MCF 10A (cell line): ENCODE data around the gene DCBLD2. TPM values are rescaled to one million over a fixed set of nuclear protein-coding genes. Genes with fewer than 3 reads are reported as not detected.

ENCODE experiments used
- BruUV-seq: library from RNA; stranded (reverse); fragments of 400-500 nt; replicated peaks from 2 replicates; lab custom pipeline; 2021; lab: Mats Ljungman, UMichigan
- CTCF ChIA-PET: fragments of 300-600 bp; sonication (Branson Sonifier 250); formaldehyde crosslinking; extraction: SDS; loops from one replicate; lab custom pipeline; 2021; ENCODE audit warnings: antibody characterized with exemption, inconsistent platforms; lab: Yijun Ruan, JAX
- POLR2A ChIA-PET: fragments of 300-600, 350-650 bp; sonication (Branson Sonifier 250); formaldehyde crosslinking; extraction: SDS; loops from one replicate; lab custom pipeline; 2020; ENCODE audit warnings: antibody characterized with exemption, inconsistent platforms; lab: Yijun Ruan, JAX
- DNase-seq: peaks from one replicate; pipeline ENCODE4 v3.0.0-alpha.2; 2018; ENCODE audit not compliant: unreplicated experiment
- H3K27ac Mint-ChIP-seq: one replicate; pipeline ENCODE4 v1.8.0; 2022; ENCODE audit warnings: mild to moderate bottlenecking, low read depth, mixed read lengths; ENCODE audit not compliant: unreplicated experiment
- H3K27me3 Mint-ChIP-seq: one replicate; pipeline ENCODE4 v1.8.0; 2022; ENCODE audit warnings: mixed read lengths; ENCODE audit not compliant: insufficient read depth, unreplicated experiment
- H3K36me3 Mint-ChIP-seq: one replicate; pipeline ENCODE4 v1.8.0; 2022; ENCODE audit warnings: mild to moderate bottlenecking, moderate library complexity, mixed read lengths; ENCODE audit not compliant: insufficient read depth, unreplicated experiment
- H3K4me1 Mint-ChIP-seq: one replicate; pipeline ENCODE4 v1.8.0; 2022; ENCODE audit warnings: mixed read lengths; ENCODE audit not compliant: insufficient read depth, unreplicated experiment
- H3K4me3 Mint-ChIP-seq: one replicate; pipeline ENCODE4 v1.8.0; 2022; ENCODE audit warnings: mild to moderate bottlenecking, moderate library complexity, mixed read lengths; ENCODE audit not compliant: unreplicated experiment
- H3K9me3 Mint-ChIP-seq: one replicate; pipeline ENCODE4 v1.8.0; 2022; ENCODE audit warnings: mixed read lengths; ENCODE audit not compliant: unreplicated experiment
- CTCF ChIP-seq: fragments of 200-600 bp; IDR thresholded peaks from one replicate; pipeline ENCODE4 v1.8.0; 2022; ENCODE audit warnings: antibody characterized with exemption, mild to moderate bottlenecking; ENCODE audit not compliant: unreplicated experiment
- intact Hi-C: fragments of 100-400 bp; cut with micrococcal nuclease; formaldehyde crosslinking; loops from 2 replicates; pipeline ENCODE4 v1.14.1; 2022
- total RNA-seq: library from RNA; stranded (reverse); gene quantifications from 2 replicates; pipeline ENCODE4 v1.2.3, GENCODE V29; 2022

The DCBLD2 gene
- total RNA-seq, 1 experiment from 2014 or later = 161 TPM

GRCh38 chr3:98930413-98930812 lies 28.9 kb upstream of the DCBLD2 start:
- H3K4me1 Mint-ChIP-seq = no peaks in the 10 kb centered on the region
- H3K4me3 Mint-ChIP-seq = no peak overlapping the region
- no peak for TF ChIP-seq CTCF
- H3K27me3 Mint-ChIP-seq = no peaks in the 10 kb centered on the region
- POLR2A ChIA-PET = interaction anchor here (0.9 kb wide), 1 partner anchor 409 kb away, joined by 4 read pairs; no protein-coding TSS in a partner anchor
- no peaks in the 10 kb centered on the region for H3K36me3 Mint-ChIP-seq
- peaks cover 15% of the 10 kb centered on the region for H3K9me3 Mint-ChIP-seq
- DNase-seq = no peak
- H3K27ac Mint-ChIP-seq = no peak overlapping the region
- CTCF ChIA-PET = interaction anchor here (0.8 to 0.9 kb wide), 2 partner anchors 12 to 30 kb away, joined by 3 read pairs; no protein-coding TSS in a partner anchor
- intact Hi-C loops = no loop called here
- BruUV-seq = no TSS peak

- no peak overlapping the region for H3K27ac Mint-ChIP-seq
- H3K9me3 Mint-ChIP-seq = no peaks in the 10 kb centered on the region
- TF ChIP-seq CTCF = no peak
- ChIA-PET CTCF (interaction anchor here (1.3 to 2.0 kb wide), 3 partner anchors 12 to 41 kb away, joined by 3 to 5 read pairs (median 4); partner anchors contain the start of gene DCBLD2), POLR2A (interaction anchor here (0.7 to 3.0 kb wide), 9 partner anchors 10 to 38 kb away, joined by 3 to 17 read pairs (median 4); partner anchors contain the start of gene DCBLD2)
- no peak overlapping the region for H3K4me3 Mint-ChIP-seq
- no peaks in the 10 kb centered on the region for H3K36me3 Mint-ChIP-seq
- DNase-seq = no peak
- no peaks in the 10 kb centered on the region for H3K27me3 Mint-ChIP-seq
- intact Hi-C loops = loop anchor here (2.0 kb wide), 1 partner anchor 49 kb away; no protein-coding TSS in a partner anchor
- peaks cover 18% of the 10 kb centered on the region for H3K4me1 Mint-ChIP-seq
- no TSS peak for BruUV-seq
Observed at GRCh38 chr3:98921957-98922356, 20.5 kb upstream of the DCBLD2 start.

GRCh38 chr3:98920166-98920565 lies 18.7 kb upstream of the DCBLD2 start:
- H3K27ac Mint-ChIP-seq = no peak overlapping the region
- CTCF ChIA-PET = interaction anchor here (1.1 to 1.6 kb wide), 2 partner anchors 10 to 74 kb away, joined by 3 to 5 read pairs; no protein-coding TSS in a partner anchor
- no TSS peak for BruUV-seq
- no peaks in the 10 kb centered on the region for H3K36me3 Mint-ChIP-seq
- POLR2A ChIA-PET = interaction anchor here (1.0 kb wide), 2 partner anchors 9 to 17 kb away, joined by 3 read pairs; no protein-coding TSS in a partner anchor
- no peak for TF ChIP-seq CTCF
- H3K4me3 Mint-ChIP-seq = no peak overlapping the region
- H3K4me1 Mint-ChIP-seq = peaks cover 18% of the 10 kb centered on the region
- intact Hi-C loops = no loop called here
- no peaks in the 10 kb centered on the region for H3K9me3 Mint-ChIP-seq
- no peaks in the 10 kb centered on the region for H3K27me3 Mint-ChIP-seq
- no peak for DNase-seq

- H3K36me3 Mint-ChIP-seq = no peaks in the 10 kb centered on the region
- no peak for TF ChIP-seq CTCF
- intact Hi-C loops = no loop called here
- H3K27me3 Mint-ChIP-seq = no peaks in the 10 kb centered on the region
- no peak overlapping the region for H3K4me3 Mint-ChIP-seq
- POLR2A ChIA-PET = interaction anchor here (0.7 to 1.6 kb wide), 3 partner anchors 9 to 36 kb away, joined by 3 to 11 read pairs (median 3); partner anchors contain the start of gene DCBLD2
- H3K4me1 Mint-ChIP-seq = peaks cover 19% of the 10 kb centered on the region
- H3K27ac Mint-ChIP-seq = no peak overlapping the region
- BruUV-seq = no TSS peak
- H3K9me3 Mint-ChIP-seq = no peaks in the 10 kb centered on the region
- CTCF ChIA-PET = no interaction called here
- no peak for DNase-seq
Observed at GRCh38 chr3:98918586-98918985, 17.1 kb upstream of the DCBLD2 start.
